KBM-7 (cell line): ENCODE measurements around the gene KCTD5.
"Not testable (repeated sequence)": the region's sequence is repeated elsewhere in the genome, so short reads cannot be mapped to it uniquely, and the experiment has no call there.

ENCODE experiments used
- DNase-seq: peaks from one replicate; pipeline ENCODE4 v3.0.0-alpha.2; 2015
- in situ Hi-C: fragments of 300-500 bp; cut with MboI; formaldehyde crosslinking; loops from 2 replicates; pipeline ENCODE4 v1.14.3; 2020; ENCODE audit warnings: low sequenced_read_pairs, low pct_unique_long_range_greater_than_20kb, mixed read lengths

KCTD5 gene

GRCh38 chr16:2716948-2717347 lies 34.6 kb downstream of the KCTD5 start:
- DNase-seq, result no peak
- in situ Hi-C loops, result no loop called here

GRCh38 chr16:2717383-2718263 lies 35.3 kb downstream of the KCTD5 start:
- in situ Hi-C loops, result no loop called here
- DNase-seq, result no peak

DNA sequence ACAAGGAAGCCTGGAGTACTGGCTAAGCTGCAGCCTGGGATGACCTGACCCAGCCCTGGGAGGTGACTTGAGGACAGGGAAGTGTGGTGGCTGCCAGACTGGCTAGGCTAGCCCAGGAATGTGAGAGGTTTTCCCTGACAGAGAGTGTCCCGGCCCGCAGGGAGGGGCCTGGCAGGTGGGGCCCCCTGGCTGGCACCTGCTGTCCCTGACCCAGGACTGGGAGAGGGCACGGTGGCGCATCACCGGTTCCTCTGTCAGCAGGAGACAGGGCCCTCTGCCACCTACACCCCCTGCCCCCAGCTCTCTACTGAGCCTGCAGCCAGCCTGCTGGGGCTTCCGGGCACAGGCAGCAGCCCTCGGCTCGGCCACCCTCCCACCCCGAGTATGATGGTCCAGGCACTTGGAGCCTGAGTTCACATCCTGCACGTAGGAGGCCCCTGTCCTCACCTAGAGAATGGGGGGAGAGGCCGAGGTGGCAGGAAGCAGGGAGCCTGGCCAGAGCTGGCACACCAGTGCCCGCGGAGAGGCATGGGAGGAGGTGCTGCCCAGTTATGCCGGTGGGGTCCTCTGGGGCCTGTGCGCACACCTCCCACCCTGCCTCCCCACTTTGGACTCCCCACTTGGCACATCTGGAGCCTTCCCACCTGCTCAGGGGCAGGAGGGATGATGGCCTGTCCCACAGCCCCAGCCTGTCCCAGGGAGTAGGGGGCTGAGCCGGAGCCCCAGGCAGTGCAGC lies 37.2 kb downstream of the KCTD5 start:
- in situ Hi-C loops, result no loop called here
- no peak for DNase-seq

GRCh38 chr16:2720064-2720457 lies 37.7 kb downstream of the KCTD5 start, which contains the start of gene PRSS27:
Gene PRSS27, minus strand, starts transcription at chr16:2720224. Its CDS starts 64 bp downstream, at chr16:2720160.
- DNase-seq, result no peak
- in situ Hi-C loops, result no loop called here

DNA sequence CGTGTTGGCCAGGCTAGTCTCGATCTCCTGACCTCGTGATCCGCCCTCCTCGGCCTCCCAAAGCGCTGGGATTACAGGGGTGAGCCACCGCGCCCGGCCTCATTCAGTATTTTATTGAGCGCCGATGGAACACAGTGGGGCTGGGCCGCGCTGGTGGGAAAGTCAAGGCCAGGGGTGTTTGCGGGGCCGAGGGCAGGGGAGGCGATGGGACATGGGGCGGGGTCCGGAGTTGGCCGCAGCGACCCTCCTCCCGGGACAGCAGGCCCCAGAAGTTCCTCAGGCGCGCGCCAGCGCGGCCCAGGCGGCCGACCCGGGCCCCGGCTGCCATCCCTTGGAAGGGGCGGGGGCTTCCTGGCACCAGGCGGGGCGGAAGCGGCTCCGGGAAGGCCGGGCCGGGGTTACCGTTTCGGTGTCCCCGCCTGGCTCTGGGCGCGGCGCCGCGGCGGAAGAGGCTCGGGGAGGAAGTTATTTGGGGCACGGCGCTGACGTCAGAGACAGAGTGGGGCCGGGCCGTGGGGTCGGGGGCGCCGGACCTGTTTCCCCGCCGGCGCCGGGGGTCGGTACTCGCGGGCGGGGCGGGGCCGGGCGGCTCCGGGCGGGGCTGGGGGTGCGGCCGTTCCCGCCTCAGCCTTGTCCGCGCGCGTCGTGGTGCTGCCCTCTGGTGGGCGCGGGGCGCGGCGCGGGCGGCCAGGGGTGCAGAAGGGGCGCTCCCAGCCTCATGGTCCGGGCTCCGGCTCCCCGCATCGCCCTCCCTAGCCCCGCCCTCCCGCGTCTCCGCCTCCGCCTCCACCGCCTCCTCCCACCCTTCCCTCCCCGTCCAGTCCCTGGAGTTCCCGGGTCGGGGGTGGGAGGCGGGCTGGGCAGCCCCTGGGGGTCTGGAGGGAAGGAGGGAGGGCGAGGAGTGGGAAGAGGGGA lies 38.7 kb downstream of the KCTD5 start:
- DNase-seq, result peak; percentile 84
- in situ Hi-C loops, result no loop called here

- DNase-seq, in situ Hi-C loops: not testable (repeated sequence)
Measured at GRCh38 chr16:2721634-2722173, 39.4 kb downstream of the KCTD5 start.

GRCh38 chr16:2724088-2724676 lies 41.9 kb downstream of the KCTD5 start:
- in situ Hi-C loops, result no loop called here
- no peak for DNase-seq

GRCh38 chr16:2724816-2725348 lies 42.6 kb downstream of the KCTD5 start:
- in situ Hi-C loops, result no loop called here
- no peak for DNase-seq

- no peak for DNase-seq
- in situ Hi-C loops, result no loop called here
Measured at GRCh38 chr16:2726923-2727322, 44.6 kb downstream of the KCTD5 start.

GRCh38 chr16:2728034-2728433 lies 45.7 kb downstream of the KCTD5 start:
- no peak for DNase-seq
- in situ Hi-C loops, result no loop called here

- in situ Hi-C loops, result no loop called here
- DNase-seq, result no peak
Measured at GRCh38 chr16:2734844-2735515, 52.7 kb downstream of the KCTD5 start.

DNA sequence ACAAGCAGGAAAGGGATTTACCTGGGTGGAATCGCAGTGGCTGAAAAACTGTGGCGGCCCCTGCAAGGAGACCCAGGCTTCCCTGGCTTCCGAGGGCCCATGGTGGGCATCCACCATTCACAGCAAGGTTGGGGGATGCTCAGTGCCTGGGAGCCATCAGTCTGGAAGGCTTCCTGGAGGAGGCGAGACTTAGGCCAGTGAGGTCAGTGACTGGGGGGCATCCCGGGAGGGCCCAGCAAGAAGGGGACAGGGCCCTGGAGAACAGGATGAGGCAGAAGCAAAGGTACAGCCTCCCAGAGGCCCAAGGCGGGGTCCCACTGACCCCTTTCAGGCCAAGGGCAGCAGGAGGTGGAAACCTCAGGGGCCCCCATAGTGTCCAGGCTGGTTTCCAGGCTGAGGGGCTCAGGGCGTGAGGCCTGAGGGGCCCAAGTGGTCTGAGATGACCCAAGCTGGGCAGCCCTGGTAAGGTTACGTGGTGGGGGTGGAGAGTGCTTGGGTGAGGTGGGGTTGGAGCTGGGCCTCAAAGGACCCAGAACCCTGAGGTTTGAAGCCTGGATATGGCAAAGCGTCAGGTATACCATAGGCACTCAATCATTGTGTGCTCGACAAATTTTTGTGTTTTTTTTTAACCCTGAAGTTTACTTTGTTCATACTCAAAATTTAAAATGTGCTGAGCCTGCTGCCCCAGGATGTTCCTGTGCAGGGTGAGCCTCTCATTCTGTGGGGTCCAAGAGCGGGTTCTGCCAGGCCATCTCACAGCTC lies 54.3 kb downstream of the KCTD5 start:
- no peak for DNase-seq
- in situ Hi-C loops, result no loop called here

GRCh38 chr16:2737238-2737605 lies 54.9 kb downstream of the KCTD5 start:
- no peak for DNase-seq
- in situ Hi-C loops, result no loop called here

DNA sequence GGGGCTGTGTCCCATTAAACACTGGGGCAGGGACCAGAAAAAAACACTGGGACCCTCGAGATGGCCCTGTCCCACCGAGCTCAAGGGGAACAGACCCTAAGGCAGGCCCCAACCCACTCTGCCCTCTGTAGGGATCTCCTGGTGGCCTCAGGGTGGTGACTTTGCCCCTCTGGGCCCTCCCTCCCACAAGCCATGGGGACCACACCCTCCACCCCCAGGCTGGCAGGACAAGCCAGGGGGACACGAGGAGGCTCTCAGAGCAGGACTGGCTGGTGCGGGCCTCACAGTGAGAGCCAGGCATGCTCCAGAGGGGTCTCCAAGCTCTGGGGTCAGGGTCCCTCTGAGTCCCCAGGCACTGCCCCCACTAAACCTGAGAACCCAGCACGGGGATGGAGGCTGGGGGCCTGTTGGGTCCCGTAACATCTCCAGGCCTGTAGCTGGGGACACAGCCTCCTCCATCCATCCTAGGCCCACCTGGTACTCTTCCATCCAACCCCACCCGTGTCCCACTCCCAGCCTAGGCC lies 55.6 kb downstream of the KCTD5 start:
- in situ Hi-C loops, result no loop called here
- DNase-seq, result no peak

- in situ Hi-C loops, result no loop called here
- no peak for DNase-seq
Measured at GRCh38 chr16:2738615-2739014, 56.3 kb downstream of the KCTD5 start.

- in situ Hi-C loops, result no loop called here
- DNase-seq, result no peak
Measured at GRCh38 chr16:2739625-2740430, 57.5 kb downstream of the KCTD5 start.
